ENCODE results near the gene CXCL16. TPM values are rescaled to one million over a fixed set of nuclear protein-coding genes. Genes with fewer than 3 reads are reported as not detected.
A peak's percentile ranks its signal among the peaks of the same experiment; 100 is the strongest.

CXCL16 gene
- total and polyA plus RNA-seq, 2 of the 13 experiments (the other 11 are each of a cell fraction or from before 2014, with no cell fraction given), result 9.4 to 101 TPM

- TF ChIP-seq, protein P1, sequence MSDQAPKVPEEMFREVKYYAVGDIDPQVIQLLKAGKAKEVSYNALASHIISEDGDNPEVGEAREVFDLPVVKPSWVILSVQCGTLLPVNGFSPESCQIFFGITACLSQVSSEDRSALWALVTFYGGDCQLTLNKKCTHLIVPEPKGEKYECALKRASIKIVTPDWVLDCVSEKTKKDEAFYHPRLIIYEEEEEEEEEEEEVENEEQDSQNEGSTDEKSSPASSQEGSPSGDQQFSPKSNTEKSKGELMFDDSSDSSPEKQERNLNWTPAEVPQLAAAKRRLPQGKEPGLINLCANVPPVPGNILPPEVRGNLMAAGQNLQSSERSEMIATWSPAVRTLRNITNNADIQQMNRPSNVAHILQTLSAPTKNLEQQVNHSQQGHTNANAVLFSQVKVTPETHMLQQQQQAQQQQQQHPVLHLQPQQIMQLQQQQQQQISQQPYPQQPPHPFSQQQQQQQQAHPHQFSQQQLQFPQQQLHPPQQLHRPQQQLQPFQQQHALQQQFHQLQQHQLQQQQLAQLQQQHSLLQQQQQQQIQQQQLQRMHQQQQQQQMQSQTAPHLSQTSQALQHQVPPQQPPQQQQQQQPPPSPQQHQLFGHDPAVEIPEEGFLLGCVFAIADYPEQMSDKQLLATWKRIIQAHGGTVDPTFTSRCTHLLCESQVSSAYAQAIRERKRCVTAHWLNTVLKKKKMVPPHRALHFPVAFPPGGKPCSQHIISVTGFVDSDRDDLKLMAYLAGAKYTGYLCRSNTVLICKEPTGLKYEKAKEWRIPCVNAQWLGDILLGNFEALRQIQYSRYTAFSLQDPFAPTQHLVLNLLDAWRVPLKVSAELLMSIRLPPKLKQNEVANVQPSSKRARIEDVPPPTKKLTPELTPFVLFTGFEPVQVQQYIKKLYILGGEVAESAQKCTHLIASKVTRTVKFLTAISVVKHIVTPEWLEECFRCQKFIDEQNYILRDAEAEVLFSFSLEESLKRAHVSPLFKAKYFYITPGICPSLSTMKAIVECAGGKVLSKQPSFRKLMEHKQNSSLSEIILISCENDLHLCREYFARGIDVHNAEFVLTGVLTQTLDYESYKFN (CRISPR knock-in tag; conservative IDR thresholded peaks at IDR 0.05), result peak; percentile 23; the same call in 1 of the 2 replicates
- TF ChIP-seq EHMT2 (IDR thresholded peaks at IDR 0.05; ENCODE audit: borderline replicate concordance, low read depth, low read length) (no peak), KMT2A (CRISPR knock-in tag; IDR thresholded peaks at IDR 0.05) (no peak), ZMAT3 (CRISPR knock-in tag; conservative IDR thresholded peaks at IDR 0.05) (no peak), ZNF605 (CRISPR knock-in tag; IDR thresholded peaks at IDR 0.05) (no peak), KDM1A (CRISPR knock-in tag; IDR thresholded peaks at IDR 0.05) (peak; percentile 98), ZNF772 (CRISPR knock-in tag; IDR thresholded peaks at IDR 0.05) (no peak), ZNF501 (CRISPR knock-in tag; IDR thresholded peaks at IDR 0.05) (no peak), TEF (CRISPR knock-in tag; IDR thresholded peaks at IDR 0.05) (no peak), ZNF839 (CRISPR knock-in tag; IDR thresholded peaks at IDR 0.05; ENCODE audit: borderline replicate concordance) (no peak), ZNF740 (CRISPR knock-in tag; IDR thresholded peaks at IDR 0.05) (no peak), ZNF207 (IDR thresholded peaks at IDR 0.05; ENCODE audit: borderline replicate concordance) (no peak), TEAD2 (CRISPR knock-in tag; IDR thresholded peaks at IDR 0.05) (no peak), ZFP62 (CRISPR knock-in tag; IDR thresholded peaks at IDR 0.05) (no peak), KDM5B (CRISPR knock-in tag; IDR thresholded peaks at IDR 0.05; ENCODE audit: borderline replicate concordance) (no peak), NCOA5 (CRISPR knock-in tag; IDR thresholded peaks at IDR 0.05) (no peak), SP1 (IDR thresholded peaks at IDR 0.05) (no peak), SP1 (CRISPR knock-in tag; IDR thresholded peaks at IDR 0.05) (no peak)
- TF ChIP-seq, protein P2, sequence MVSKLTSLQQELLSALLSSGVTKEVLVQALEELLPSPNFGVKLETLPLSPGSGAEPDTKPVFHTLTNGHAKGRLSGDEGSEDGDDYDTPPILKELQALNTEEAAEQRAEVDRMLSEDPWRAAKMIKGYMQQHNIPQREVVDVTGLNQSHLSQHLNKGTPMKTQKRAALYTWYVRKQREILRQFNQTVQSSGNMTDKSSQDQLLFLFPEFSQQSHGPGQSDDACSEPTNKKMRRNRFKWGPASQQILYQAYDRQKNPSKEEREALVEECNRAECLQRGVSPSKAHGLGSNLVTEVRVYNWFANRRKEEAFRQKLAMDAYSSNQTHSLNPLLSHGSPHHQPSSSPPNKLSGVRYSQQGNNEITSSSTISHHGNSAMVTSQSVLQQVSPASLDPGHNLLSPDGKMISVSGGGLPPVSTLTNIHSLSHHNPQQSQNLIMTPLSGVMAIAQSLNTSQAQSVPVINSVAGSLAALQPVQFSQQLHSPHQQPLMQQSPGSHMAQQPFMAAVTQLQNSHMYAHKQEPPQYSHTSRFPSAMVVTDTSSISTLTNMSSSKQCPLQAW (CRISPR knock-in tag; IDR thresholded peaks at IDR 0.05), result no peak
- TF ChIP-seq, protein P3, sequence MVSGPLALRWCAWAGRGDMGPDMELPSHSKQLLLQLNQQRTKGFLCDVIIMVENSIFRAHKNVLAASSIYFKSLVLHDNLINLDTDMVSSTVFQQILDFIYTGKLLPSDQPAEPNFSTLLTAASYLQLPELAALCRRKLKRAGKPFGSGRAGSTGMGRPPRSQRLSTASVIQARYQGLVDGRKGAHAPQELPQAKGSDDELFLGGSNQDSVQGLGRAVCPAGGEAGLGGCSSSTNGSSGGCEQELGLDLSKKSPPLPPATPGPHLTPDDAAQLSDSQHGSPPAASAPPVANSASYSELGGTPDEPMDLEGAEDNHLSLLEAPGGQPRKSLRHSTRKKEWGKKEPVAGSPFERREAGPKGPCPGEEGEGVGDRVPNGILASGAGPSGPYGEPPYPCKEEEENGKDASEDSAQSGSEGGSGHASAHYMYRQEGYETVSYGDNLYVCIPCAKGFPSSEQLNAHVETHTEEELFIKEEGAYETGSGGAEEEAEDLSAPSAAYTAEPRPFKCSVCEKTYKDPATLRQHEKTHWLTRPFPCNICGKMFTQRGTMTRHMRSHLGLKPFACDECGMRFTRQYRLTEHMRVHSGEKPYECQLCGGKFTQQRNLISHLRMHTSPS (CRISPR knock-in tag; IDR thresholded peaks at IDR 0.05; ENCODE audit: low read depth), result no peak
- TF ChIP-seq, protein P4, sequence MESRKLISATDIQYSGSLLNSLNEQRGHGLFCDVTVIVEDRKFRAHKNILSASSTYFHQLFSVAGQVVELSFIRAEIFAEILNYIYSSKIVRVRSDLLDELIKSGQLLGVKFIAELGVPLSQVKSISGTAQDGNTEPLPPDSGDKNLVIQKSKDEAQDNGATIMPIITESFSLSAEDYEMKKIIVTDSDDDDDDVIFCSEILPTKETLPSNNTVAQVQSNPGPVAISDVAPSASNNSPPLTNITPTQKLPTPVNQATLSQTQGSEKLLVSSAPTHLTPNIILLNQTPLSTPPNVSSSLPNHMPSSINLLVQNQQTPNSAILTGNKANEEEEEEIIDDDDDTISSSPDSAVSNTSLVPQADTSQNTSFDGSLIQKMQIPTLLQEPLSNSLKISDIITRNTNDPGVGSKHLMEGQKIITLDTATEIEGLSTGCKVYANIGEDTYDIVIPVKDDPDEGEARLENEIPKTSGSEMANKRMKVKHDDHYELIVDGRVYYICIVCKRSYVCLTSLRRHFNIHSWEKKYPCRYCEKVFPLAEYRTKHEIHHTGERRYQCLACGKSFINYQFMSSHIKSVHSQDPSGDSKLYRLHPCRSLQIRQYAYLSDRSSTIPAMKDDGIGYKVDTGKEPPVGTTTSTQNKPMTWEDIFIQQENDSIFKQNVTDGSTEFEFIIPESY (CRISPR knock-in tag; IDR thresholded peaks at IDR 0.05), result peak; percentile 88
Measured at GRCh38 chr17:4751932-4752331, 12.2 kb upstream of the CXCL16 start (continued).

Data from HepG2 (cell line).